Fibroblast of lung (primary cell): ENCODE measurements around the gene DEPP1. TPM values are rescaled to one million over a fixed set of nuclear protein-coding genes. Genes with fewer than 3 reads are reported as not detected.

Experiments
- DNase-seq, 2 donors: peaks; one replicate each; pipeline versions ENCODE4 v3.0.0 to v3.0.0-alpha.2; 2010; ENCODE audit warnings: low read depth in 2 of 2
- H2AFZ ChIP-seq: 2 replicates; pipeline ENCODE4 v1.5.1; 2012; ENCODE audit warnings: low read length, control low read depth, inconsistent platforms
- H3K27ac ChIP-seq: 2 replicates; pipeline ENCODE4 v1.5.1; 2011; ENCODE audit warnings: low read length, control low read depth; ENCODE audit not compliant: insufficient read depth
- H3K27me3 ChIP-seq: 2 replicates; pipeline ENCODE4 v1.5.1; 2011; ENCODE audit warnings: mild to moderate bottlenecking, low read length; ENCODE audit not compliant: control insufficient read depth, insufficient read depth
- H3K36me3 ChIP-seq: 2 replicates; pipeline ENCODE4 v1.5.1; 2011; ENCODE audit warnings: low read length; ENCODE audit not compliant: control insufficient read depth, insufficient read depth
- H3K4me1 ChIP-seq: 2 replicates; pipeline ENCODE4 v1.5.1; 2011; ENCODE audit warnings: low read length; ENCODE audit not compliant: control insufficient read depth, insufficient read depth; ENCODE audit errors: extremely low read depth
- H3K4me2 ChIP-seq: 2 replicates; pipeline ENCODE4 v1.5.1; 2011; ENCODE audit warnings: low read length, control low read depth; ENCODE audit not compliant: insufficient read depth; ENCODE audit errors: extremely low read depth
- H3K4me3 ChIP-seq, 4 experiments: fragments of 200-600 bp in 1 of 4; sonication (generic) in 1 of 4; replicated peaks in 1 of 4; 2 replicates each; pipeline ENCODE4 v1.5.1; 2011 to 2016; ENCODE audit warnings: low read length in 4 of 4, low read depth in 3 of 4, mild to moderate bottlenecking in 3 of 4, control low read depth in 2 of 4, inconsistent platforms in 1 of 4, mixed read lengths in 1 of 4; ENCODE audit not compliant: insufficient read depth in 1 of 4; ENCODE audit errors: control extremely low read depth in 1 of 4
- H3K79me2 ChIP-seq: 2 replicates; pipeline ENCODE4 v1.5.1; 2012; ENCODE audit warnings: mild to moderate bottlenecking, low read length, inconsistent platforms; ENCODE audit not compliant: control insufficient read depth, insufficient read depth
- H3K9ac ChIP-seq: 2 replicates; pipeline ENCODE4 v1.5.1; 2011; ENCODE audit warnings: mild to moderate bottlenecking, low read length, control low read depth; ENCODE audit not compliant: insufficient read depth
- H3K9me3 ChIP-seq: 2 replicates; pipeline ENCODE4 v1.5.1; 2012; ENCODE audit warnings: low read depth, low read length; ENCODE audit not compliant: control insufficient read depth, insufficient read depth
- H4K20me1 ChIP-seq: 2 replicates; pipeline ENCODE4 v1.5.1; 2011; ENCODE audit warnings: low read length; ENCODE audit not compliant: control insufficient read depth, insufficient read depth; ENCODE audit errors: extremely low read depth
- CTCF ChIP-seq, 2 donors: IDR thresholded peaks in 1 of 2; conservative IDR thresholded peaks in 1 of 2; 1 replicate in 1 of 2; 2 replicates in 1 of 2; pipeline ENCODE4 v1.5.1; 2011 to 2012; ENCODE audit warnings: low read length in 2 of 2, control low read depth in 1 of 2, inconsistent platforms in 1 of 2, low read depth in 1 of 2, mild to moderate bottlenecking in 1 of 2
- EZH2 ChIP-seq: IDR thresholded peaks from 2 replicates; pipeline ENCODE4 v1.5.1; 2012; ENCODE audit warnings: low read length, control low read depth, mild to moderate bottlenecking; ENCODE audit errors: missing control alignments
- polyA plus RNA-seq, 2 donors: library from polyadenylated mRNA; depleted of rRNA in 1 of 2; stranded (reverse) in 1 of 2; unstranded in 1 of 2; fragments of >200 nt; gene quantifications; 2 replicates each; pipeline ENCODE4 v1.2.1, GENCODE V29; 2011 to 2012; ENCODE audit warnings: missing spikeins in 1 of 2
- total RNA-seq: library from RNA; depleted of rRNA; stranded (reverse); fragments of >200 nt; gene quantifications from 2 replicates; pipeline ENCODE4 v1.2.1, GENCODE V29; 2014

The DEPP1 gene
- total and polyA plus RNA-seq, 2 donors (not counting 1 experiment from before 2014, with no cell fraction given), result 30.3 to 120 TPM

GRCh38 chr10:44970812-44971395 is 7.7 kb downstream of the DEPP1 start:
- DNase-seq, result no peak
- Histone ChIP-seq H3K4me1 (peaks cover 4% of the 10 kb centered on the region), H3K4me2 (no peak overlapping the region), H3K27ac (no peak overlapping the region), H2AFZ (no peak overlapping the region), H3K9me3 (no peaks in the 10 kb centered on the region), H3K4me3 (no peak overlapping the region), H3K79me2 (no peaks in the 10 kb centered on the region), H3K27me3 (no peaks in the 10 kb centered on the region), H3K36me3 (no peaks in the 10 kb centered on the region), H4K20me1 (no peaks in the 10 kb centered on the region), H3K9ac (no peak overlapping the region)
- TF ChIP-seq CTCF (conservative IDR thresholded peaks at IDR 0.05 in 1 of 2, IDR thresholded peaks at IDR 0.05 in 1 of 2; ENCODE audit: low read depth in 1 of 2, low read length in 2 of 2) (no peak), EZH2 (no peak)

DNA sequence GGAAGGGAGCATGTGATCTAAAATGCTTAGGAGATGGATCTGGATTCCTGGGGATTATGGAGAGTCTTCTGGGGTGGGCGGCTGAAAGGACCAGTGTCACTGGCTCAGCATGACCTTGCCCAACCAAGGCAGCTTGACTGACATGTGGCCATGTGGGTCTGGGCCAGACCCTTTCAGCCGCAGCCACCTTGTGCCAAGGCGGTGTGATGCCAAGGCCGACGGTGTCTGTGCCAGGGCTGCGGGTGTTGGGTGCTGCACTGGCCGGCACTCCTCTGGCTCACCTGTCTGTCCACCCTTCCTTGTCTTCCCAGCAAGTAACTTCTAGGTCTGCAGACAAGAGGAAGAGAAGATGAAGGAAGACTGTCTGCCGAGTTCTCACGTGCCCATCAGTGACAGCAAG is 8.8 kb downstream of the DEPP1 start:
- no peak for DNase-seq
- Histone ChIP-seq H3K4me3 (no peak overlapping the region), H3K36me3 (no peaks in the 10 kb centered on the region), H3K4me1 (peaks cover 3% of the 10 kb centered on the region), H3K27ac (no peak overlapping the region), H3K9ac (no peak overlapping the region), H3K79me2 (no peaks in the 10 kb centered on the region), H2AFZ (no peak overlapping the region), H3K9me3 (no peaks in the 10 kb centered on the region), H4K20me1 (no peaks in the 10 kb centered on the region), H3K27me3 (no peaks in the 10 kb centered on the region), H3K4me2 (no peak overlapping the region)
- no peak for TF ChIP-seq EZH2
- TF ChIP-seq CTCF (conservative IDR thresholded peaks at IDR 0.05 in 1 of 2, IDR thresholded peaks at IDR 0.05 in 1 of 2; ENCODE audit: low read depth in 1 of 2, low read length in 2 of 2), result no peak

- TF ChIP-seq CTCF (conservative IDR thresholded peaks at IDR 0.05 in 1 of 2, IDR thresholded peaks at IDR 0.05 in 1 of 2; ENCODE audit: low read depth in 1 of 2, low read length in 2 of 2), result no peak
- TF ChIP-seq EZH2, result no peak
- no peak for DNase-seq
- H3K4me2 ChIP-seq, result no peak overlapping the region
- no peaks in the 10 kb centered on the region for H3K36me3 ChIP-seq
- H3K79me2 ChIP-seq, result no peaks in the 10 kb centered on the region
- H3K4me3 ChIP-seq, result no peak overlapping the region
- H3K27ac ChIP-seq, result no peak overlapping the region
- peaks cover 6% of the 10 kb centered on the region for H3K4me1 ChIP-seq
- no peaks in the 10 kb centered on the region for H4K20me1 ChIP-seq
- no peak overlapping the region for H3K9ac ChIP-seq
- H3K27me3 ChIP-seq, result no peaks in the 10 kb centered on the region
- no peak overlapping the region for H2AFZ ChIP-seq
- H3K9me3 ChIP-seq, result no peaks in the 10 kb centered on the region
These were observed 9.9 kb downstream of the DEPP1 start for GRCh38 chr10:44968500-44969400.
